NCI-H2171 treated with DMSO at 0.1 percent for 48 hours (cell line): ENCODE data around the gene PHF14.

Experiments
- DNase-seq: peaks from one replicate; lab custom pipeline; 2025; lab: John Stamatoyannopoulos, UW

The PHF14 gene

GRCh38 chr7:11120068-11120664 is 146.5 kb downstream of the PHF14 start:
- DNase-seq: no peak

DNA sequence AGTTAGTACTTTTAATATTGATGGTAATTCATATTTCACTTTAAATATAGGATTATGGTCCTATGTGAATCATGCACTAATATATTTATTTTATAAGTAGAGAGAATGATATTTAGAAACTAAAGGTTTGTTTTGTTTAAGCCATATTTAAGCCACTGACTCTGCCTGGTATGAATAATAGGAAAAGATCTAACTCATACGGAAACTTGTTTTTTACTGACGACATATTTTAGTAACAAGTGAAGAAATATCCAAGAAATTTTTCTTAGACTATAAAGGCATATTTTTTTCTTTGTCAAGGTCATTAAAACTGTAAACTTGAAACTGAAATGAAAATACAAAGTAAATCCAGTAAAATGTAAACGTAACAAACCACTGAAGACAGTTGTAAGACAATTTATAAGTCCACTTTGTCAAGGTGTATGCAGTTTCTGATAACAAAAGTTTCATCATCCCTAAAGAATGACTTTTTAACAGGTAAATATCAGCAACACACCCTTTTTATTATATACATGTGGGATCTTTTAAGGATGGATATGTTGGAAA is 147.1 kb downstream of the PHF14 start:
- DNase-seq: no peak

GRCh38 chr7:11124856-11125559 is 151.3 kb downstream of the PHF14 start:
- no peak for DNase-seq

GRCh38 chr7:11127114-11127785 is 153.6 kb downstream of the PHF14 start:
- DNase-seq: no peak

GRCh38 chr7:11127988-11128387 is 154.3 kb downstream of the PHF14 start:
- no peak for DNase-seq

DNA sequence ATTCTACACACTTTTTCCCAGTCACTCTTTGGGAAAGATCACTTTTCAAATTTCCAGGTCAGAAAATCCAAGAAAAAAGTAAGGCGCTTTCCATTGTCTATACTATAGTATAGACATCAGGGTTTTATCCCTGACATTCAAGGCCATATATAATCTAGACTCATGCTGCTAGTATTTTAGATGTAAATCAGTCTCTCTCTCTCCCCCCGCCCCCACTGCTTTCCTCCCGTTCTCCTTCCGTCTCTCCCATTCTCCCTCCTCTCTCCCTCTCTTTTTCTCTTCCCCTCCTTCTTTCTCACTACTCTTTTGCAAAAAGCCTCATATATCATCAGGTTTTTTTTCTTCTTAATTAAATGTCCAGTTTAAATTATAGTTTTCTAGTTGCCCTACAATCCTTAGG is 154.8 kb downstream of the PHF14 start:
- no peak for DNase-seq

DNA sequence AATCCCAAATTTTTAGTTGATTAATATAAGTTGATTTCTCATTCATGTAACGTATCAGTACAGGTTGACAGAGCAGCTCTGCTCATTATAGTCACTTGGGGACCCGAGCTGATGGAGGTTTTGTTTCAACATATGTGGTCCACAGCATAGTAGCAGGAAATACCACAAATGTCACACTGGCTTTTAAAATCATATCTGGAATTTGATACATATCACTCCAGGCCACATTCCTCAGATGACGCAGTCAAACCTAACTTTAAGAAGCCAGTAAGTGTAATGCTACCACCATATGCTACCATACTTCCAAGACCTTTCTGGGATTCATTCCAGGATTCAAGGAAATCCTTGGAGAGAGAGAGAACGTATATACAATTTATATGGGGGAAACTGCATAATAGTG is 156.3 kb downstream of the PHF14 start:
- DNase-seq: peak; percentile 92

- no peak for DNase-seq
Measured at GRCh38 chr7:11130601-11131000, 156.9 kb downstream of the PHF14 start.

DNA sequence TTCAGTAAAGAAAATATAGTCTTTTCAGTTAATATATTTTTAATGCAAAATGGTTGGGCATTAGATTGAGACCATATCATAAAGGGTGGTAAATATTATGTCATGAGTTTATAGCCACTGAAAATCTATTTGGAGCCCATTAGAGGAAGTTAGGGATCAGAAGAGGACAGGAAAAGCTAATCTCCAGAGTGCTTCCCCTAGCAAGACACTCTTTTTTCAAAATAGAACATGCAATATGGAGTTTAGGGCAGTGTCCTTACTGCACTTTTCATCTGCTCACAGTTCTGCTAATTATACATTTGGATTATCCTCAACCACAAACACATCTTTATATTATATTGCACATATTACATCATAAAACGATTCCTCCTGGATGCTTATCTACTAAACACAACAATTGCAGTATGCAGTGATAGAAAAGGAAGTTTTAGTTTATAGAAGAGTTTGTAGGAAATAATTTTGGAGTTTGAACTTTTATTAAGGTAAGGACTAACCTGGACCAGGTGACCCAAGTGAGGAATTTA is 159.8 kb downstream of the PHF14 start:
- DNase-seq: no peak

DNA sequence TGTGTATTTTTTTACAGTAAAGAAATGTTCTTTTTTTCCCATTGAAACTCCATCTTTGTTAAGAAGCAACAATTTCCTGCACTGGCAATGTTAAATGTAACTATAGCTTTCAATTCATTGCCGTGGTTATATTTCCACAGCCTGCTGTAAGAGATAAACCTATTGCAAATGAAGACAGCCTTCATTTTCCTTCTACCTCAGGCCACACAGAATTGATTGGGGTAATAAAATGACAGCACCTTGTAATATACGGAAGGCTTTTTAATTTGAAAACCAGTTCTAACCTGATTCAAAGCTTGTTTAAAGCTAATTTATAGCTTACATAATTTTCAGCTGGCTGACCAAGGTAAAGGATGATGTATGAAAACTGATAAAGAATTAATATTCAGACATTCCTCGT is 161.9 kb downstream of the PHF14 start:
- no peak for DNase-seq

DNA sequence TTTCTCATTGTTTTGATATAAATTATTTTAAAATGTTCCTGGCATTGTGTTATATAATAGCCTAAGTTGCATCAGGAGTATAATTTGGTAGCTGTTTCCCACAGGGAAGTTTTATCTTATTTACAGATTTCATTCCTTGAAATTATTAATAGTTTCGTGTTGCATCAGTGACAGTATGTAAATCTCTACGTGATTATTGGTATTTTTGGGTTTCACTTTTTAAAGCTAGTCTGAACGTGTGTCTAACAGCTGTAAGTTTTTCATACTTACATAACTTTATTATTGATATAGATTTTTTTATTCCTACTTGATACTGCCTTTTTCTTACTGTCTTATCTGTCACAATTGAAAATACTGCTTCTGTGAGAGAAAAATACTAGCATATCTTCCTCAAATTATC is 167.9 kb downstream of the PHF14 start:
- DNase-seq: no peak

DNA sequence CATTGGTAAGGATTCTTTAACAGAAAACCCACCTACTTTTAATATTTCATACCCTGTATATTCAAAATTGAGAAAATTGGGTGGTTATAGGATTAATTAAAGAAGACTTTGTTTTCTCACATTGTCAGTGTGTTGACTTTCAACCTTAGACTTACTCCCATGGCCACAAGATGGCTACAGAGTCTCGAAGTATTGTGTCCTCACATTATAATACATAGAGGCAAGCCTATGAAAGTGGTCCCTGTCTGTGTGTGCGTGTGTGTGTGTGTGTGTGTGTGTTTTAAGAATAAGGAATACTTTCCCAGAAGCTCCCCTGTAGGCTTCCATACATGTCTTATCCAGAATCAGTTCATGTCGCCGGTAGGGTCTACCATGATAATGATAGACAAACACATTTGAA is 180.0 kb downstream of the PHF14 start:
- DNase-seq: no peak

DNA sequence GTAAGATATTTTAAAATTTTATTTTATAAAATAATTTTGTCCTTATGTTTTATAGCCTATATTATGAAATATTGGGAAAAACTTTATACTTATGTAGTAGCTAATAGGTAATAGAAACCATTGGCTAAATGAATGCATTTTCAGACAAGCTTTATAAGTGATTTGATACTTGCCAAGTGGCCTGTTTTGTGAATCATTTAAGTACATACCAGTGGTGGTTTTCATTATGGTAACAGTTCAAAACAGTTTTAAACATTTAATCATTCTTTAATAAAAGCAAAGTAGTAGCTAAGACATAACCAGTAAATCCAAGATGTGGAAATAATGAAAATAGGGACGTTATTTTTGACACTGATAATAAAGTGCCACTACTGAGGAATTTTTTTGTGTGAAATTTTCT is 182.2 kb downstream of the PHF14 start:
- no peak for DNase-seq

- no peak for DNase-seq
Measured at GRCh38 chr7:11161499-11161898, 187.8 kb downstream of the PHF14 start.

GRCh38 chr7:11163220-11163619 is 189.5 kb downstream of the PHF14 start:
- DNase-seq: no peak

DNA sequence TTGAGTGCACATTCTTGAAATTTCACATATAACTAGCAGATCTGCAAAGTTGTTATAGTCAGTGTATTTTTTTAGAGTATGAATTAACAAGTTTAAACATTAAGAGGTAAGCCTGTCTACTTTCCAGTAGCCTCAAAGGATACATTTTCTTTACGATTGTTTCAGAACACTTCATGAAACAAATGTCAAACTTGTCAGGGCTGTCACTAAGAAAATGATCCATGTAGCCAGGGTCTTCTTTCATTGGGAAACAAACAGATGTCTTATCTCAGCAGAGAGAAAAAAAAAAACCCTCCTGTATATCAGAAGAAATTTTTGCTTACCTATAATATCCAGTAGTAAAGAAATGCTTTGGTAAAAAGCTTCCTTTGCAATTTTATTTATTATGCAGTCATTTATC is 192.4 kb downstream of the PHF14 start:
- peak; percentile 87 for DNase-seq

DNA sequence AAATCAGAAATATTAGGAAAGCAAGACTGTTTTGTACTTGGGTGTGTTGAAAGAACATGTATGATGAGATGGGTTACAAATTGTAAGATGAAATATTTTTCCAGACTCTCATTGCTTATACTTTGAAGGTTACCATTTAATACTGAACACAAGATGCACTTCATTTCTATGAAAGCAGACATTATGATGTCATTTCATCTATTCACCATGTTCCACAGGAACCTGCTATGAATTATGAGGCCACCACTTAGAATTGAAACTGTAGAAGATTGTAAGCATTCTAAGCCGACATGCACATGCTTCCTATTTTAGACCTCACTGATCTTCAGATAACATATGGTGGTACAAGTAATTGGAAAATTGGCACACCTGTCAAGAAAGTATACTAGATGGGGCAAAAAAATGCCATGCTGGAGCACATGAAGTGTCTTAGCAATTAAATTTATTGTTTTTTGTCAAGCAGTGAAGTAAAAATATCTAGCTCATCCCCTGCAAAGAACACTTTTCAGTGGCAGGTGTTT is 195.0 kb downstream of the PHF14 start:
- DNase-seq: peak; percentile 97

DNA sequence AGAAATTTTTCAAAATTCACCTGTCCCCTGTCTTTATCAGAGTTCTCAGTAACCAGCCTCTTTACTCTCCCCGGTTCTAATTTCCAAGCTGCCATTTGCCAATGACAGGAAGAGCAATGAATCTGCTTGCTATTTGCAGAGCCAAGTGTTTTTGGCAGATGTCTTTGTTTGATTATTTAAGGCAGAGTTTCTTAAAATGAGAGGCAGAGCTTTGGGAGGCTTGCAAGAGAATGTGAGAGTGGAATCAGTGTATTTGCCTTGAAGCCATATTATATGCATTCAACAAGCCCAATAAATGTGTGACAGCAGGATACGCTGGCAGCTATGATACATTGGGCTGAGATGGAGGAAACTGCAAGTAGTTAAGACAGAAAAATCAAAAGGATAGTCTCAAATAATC is 196.5 kb downstream of the PHF14 start:
- DNase-seq: peak; percentile 92

DNA sequence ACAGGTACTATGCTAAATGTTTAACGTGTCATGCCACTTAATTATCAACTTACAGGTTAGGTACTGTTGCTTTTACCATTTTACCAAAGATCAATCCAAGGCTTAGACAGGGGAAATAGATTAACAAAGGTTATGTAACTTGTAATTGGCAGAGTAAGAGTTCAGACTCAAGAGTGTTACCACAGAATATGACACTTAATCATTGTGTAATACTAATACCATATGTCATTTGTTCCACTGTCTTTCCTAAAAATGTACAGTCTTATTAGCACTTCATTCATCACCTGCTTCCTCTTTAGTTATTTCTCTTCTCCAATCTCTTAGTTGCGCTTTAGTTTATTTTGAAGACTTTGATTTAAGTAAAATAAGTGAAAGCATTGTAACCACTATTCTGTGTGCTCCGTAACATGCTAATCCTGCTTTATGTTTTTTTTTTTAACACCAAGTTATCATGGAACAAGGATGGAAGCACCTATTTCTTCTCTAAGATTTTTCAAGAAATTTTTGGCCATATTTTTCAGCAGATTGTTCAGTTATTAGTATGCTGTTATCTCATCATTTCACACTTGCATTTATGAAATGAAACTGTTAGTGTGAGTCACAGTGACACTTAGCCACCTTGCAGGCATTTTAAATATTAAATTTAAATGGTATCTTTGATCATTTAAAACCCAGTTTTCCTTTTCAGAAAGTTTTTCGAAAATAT is 197.3 kb downstream of the PHF14 start:
- peak; percentile 64 for DNase-seq

DNA sequence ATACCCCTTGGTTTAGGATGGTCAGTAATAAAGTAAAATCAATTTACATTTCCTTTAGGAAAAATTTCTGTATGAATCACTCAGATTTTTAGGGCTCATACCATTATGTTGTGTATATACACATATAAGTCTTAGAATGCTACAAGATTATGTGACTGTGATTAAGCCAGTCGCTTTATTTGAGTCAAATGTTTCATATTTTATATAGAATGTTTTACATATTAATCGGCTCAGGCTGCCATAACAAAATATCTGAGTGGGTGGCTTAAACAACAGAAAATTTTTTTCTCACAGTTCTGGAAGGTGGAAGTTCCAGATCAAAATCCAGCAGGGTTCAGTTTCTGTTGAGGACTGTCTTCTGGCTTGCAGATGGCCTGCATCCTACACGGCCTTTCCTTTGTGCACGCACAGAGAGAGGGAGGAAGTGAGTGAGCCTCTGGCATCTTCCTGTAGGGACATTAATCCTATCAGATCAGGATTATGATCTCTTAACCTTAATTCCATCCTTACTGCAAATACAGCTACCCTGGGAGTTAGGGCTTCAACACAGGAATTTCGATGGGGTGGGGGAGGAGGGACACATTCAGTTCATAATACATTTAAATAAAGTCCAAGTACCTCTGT is 198.0 kb downstream of the PHF14 start:
- DNase-seq: no peak

DNA sequence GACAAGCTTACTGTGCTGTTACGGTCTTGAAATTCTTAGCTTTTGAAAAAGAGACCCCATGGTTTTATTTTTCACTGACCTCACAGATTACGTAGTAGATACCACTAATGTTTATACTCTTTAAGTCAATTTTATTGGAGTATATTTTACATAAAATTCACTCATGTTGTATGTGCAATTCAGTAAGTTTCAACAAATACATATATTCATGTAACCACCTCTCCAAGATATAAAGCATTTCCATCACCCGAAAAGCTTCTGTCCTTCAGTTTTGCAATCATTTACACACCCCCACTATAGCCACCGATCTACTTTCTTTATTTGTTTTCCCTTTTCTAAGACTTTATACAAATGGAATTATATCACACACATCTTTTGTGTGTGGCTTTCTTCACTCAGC is 199.2 kb downstream of the PHF14 start:
- DNase-seq: no peak

- DNase-seq: no peak
Measured at GRCh38 chr7:11175371-11175770, 201.7 kb downstream of the PHF14 start.
